GM20000 (cell line): ENCODE data around the gene CCR9.

ENCODE experiments used
- DNase-seq: peaks from one replicate; pipeline ENCODE4 v3.0.0; 2012; ENCODE audit warnings: low spot score
- TF ChIP-seq, protein P1 (sequence below): IDR thresholded peaks from 2 replicates; pipeline ENCODE4 v1.5.1; 2012; ENCODE audit warnings: mild to moderate bottlenecking, control low read depth; ENCODE audit errors: extremely low read depth, missing control alignments

The CCR9 gene

GRCh38 chr3:45873036-45873435 lies 13.3 kb upstream of the CCR9 start:
- TF ChIP-seq, protein P1, sequence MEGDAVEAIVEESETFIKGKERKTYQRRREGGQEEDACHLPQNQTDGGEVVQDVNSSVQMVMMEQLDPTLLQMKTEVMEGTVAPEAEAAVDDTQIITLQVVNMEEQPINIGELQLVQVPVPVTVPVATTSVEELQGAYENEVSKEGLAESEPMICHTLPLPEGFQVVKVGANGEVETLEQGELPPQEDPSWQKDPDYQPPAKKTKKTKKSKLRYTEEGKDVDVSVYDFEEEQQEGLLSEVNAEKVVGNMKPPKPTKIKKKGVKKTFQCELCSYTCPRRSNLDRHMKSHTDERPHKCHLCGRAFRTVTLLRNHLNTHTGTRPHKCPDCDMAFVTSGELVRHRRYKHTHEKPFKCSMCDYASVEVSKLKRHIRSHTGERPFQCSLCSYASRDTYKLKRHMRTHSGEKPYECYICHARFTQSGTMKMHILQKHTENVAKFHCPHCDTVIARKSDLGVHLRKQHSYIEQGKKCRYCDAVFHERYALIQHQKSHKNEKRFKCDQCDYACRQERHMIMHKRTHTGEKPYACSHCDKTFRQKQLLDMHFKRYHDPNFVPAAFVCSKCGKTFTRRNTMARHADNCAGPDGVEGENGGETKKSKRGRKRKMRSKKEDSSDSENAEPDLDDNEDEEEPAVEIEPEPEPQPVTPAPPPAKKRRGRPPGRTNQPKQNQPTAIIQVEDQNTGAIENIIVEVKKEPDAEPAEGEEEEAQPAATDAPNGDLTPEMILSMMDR = no peak
- DNase-seq = no peak

DNA sequence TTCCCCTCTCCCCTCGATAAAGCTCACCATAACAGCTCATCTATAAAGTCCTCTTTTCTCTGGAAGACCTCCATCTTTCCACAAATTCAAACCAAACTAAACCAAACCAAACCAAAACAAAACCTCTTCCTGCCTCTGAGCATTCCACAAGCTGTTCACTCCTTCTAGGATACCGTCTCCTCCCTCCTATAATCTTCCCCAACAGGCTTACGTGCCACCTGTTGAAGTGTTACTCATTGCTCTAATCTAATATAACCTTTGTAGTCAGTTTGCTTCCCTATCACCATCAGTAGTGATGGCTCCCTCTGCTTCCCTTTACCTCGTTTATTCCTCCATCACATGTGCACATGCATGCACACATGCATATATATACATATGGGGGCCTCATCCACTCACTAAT lies 12.7 kb upstream of the CCR9 start:
- TF ChIP-seq, protein P1 = no peak
- no peak for DNase-seq

GRCh38 chr3:45874677-45875346 lies 11.5 kb upstream of the CCR9 start:
- no peak for DNase-seq
- TF ChIP-seq, protein P1 = no peak

DNA sequence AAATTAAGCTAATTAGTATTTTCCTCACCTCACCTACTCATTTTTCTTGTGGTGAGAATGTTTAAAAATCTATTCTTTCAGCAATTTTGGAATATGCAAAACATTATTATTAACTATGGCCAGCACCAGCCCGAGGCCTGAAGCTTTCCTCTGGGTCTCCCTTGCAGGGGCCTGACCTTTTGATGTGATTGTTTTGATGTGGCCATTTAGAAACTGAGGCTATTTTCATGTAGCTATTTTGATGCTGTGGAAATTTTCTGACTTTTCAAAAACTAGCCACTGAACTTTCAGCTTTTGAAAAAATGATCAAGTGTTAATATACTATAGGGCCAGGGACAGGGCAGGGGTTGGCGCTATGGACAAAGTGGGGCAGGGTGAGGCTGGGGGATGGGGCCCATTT lies 8.2 kb upstream of the CCR9 start:
- DNase-seq = peak; percentile 44
- TF ChIP-seq, protein P1 = no peak

DNA sequence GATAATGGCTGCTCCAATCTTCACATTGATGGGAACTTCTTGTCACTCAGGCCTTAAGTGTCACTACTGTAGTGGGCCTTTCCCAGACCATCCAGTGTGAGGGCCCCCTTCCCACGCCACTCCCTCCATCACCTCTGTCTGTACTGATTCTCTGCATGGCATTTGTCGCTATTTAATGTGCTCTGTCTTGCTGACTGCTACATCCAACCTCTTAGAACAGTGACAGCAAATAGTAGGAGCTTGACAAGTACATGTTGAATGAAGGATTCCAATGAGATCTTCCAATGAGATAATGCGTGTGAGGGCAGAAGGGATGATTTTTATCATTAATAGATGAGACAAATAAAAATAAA lies 5.6 kb upstream of the CCR9 start:
- DNase-seq = no peak

DNA sequence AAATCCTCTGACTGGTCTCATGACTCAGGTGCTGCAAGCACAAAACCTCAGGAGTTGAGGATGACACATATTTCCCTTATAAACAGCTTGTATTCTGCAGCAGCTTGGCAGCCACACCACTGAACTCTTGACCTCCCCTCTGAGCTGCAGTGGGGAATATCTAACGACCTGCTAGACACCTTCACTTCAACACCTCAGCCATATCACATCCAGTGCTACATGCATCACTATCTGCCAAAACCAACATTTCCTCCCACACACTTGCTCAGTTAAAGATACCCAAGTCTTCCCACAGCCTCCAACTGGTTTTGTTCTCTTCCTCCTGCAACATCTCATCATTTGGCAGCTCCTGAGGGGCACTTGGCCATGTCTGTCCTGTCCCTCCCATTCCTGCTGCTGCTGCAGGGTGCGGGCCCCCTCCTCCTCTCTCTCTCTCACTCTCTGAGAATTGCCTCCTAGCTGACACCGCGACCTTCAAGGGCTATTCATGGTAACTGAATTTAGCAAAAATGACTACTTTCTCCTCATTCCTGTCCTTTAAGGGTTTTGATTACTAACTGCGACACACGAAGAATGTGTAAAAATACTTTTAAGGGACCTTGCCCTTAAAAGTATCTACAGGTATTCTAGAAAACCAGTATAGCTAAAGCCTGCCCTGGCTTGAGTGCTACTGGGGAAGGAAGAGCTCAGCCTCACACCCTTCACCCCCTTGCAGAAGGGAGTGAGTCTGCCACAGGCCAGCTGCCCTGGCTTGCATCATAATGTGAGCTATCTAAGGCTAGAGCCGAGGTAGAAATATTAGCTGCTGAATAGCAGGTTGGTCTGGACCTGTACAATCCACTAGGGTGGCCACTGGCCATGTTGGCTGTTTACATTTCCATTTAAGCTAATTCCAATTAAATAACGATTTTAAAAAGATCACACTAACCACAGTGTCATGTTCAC lies 5.0 kb upstream of the CCR9 start:
- TF ChIP-seq, protein P1 = no peak
- peak; percentile 50 for DNase-seq

More for the DNA sequence above, 5.6 kb upstream of the CCR9 start:
- TF ChIP-seq, protein P1 = no peak

GRCh38 chr3:45884368-45885201 lies 1.8 kb upstream of the CCR9 start:
- TF ChIP-seq, protein P1 = no peak
- no peak for DNase-seq
